Mesodermal cell (in vitro differentiated cells): ENCODE results near the gene ELMO1.

Experiments
- H3K27ac ChIP-seq: 2 replicates; pipeline ENCODE4 v1.7.0; 2013; ENCODE audit warnings: mild to moderate bottlenecking, low read depth, low read length, moderate library complexity; ENCODE audit not compliant: severe bottlenecking
- H3K36me3 ChIP-seq: 2 replicates; pipeline ENCODE4 v1.7.1; 2013; ENCODE audit warnings: mild to moderate bottlenecking, low read length, moderate library complexity; ENCODE audit not compliant: control insufficient read depth, insufficient read depth
- H3K4me1 ChIP-seq: one replicate; pipeline ENCODE4 v1.7.1; 2013; ENCODE audit warnings: mild to moderate bottlenecking, low read length; ENCODE audit not compliant: insufficient read depth, control insufficient read depth, poor library complexity, severe bottlenecking
- H3K4me3 ChIP-seq: 2 replicates; pipeline ENCODE4 v1.7.0; 2013; ENCODE audit warnings: low read length, control low read depth, mild to moderate bottlenecking; ENCODE audit not compliant: insufficient read depth, poor library complexity, severe bottlenecking; ENCODE audit errors: extremely low read depth
- H3K9me3 ChIP-seq: 2 replicates; pipeline ENCODE4 v1.7.1; 2013; ENCODE audit warnings: mild to moderate bottlenecking, low read length, moderate library complexity; ENCODE audit not compliant: control insufficient read depth
- WGBS, 2 experiments: methylation state at CpG; one replicate each; pipeline ENCODE4 v1.1.5; 2013; ENCODE audit warnings: missing lambda C conversion rate in 2 of 2; ENCODE audit not compliant: insufficient coverage in 2 of 2; 5-methylcytosine and 5-hydroxymethylcytosine counted together

The ELMO1 gene

DNA sequence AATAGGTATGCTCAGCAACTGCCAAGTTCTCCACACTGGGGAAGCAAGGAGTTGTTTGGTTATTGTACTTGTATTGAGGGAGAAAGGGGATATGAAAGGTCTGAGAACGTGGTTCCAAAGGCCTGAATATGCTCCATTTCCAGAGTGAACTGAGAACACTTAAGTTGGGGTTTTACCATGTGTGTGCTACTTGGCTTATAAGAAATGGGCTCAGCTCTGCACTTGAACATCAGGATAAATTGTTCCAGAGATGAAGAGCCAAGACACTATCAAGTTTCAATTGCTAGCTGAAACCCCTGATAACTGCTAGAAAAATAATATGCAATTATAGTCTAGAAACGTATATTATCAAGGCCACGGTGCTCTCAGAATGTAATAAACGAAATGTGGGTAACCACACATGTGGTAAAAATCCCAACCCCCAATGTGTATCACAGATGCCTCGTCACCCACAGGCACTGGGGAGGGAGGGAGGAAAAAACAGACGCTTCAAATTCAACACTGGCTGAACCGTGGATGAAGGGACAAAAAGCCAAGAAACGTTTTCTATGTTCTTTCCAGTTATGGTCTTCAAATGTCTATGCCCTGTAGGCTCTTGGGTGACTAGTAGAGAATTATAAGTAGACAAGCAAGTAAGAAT is 16.3 kb downstream of the ELMO1 start:
- 74% methylated on average over 5 to 8 of the region's 8 CpGs for WGBS, 2 experiments
- Histone ChIP-seq H3K4me1 (no peaks in the 10 kb centered on the region), H3K36me3 (no peaks in the 10 kb centered on the region), H3K9me3 (no peaks in the 10 kb centered on the region), H3K27ac (no peak overlapping the region), H3K4me3 (no peak overlapping the region)

DNA sequence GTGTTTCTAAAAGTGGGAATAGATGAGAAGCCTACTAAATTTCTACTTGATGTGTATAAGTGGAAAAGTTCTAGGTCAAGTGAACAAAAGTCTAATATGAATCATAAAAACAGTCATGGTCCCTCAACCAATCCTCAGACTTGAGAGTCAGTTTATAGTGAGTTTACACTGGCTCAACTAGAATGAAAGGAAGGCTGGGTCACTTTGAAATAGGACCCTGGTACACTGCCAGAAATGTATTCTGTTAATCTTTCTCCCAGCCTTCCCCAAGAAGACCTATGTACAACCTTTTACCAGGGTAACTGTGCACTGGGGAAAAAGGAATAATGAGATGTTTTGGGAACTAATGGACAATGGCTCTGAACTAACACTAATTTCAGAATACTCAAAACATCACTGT is 17.3 kb downstream of the ELMO1 start:
- no peaks in the 10 kb centered on the region for H3K9me3 ChIP-seq
- H3K4me3 ChIP-seq = no peak overlapping the region
- no peak overlapping the region for H3K27ac ChIP-seq
- no peaks in the 10 kb centered on the region for H3K36me3 ChIP-seq
- H3K4me1 ChIP-seq = no peaks in the 10 kb centered on the region

DNA sequence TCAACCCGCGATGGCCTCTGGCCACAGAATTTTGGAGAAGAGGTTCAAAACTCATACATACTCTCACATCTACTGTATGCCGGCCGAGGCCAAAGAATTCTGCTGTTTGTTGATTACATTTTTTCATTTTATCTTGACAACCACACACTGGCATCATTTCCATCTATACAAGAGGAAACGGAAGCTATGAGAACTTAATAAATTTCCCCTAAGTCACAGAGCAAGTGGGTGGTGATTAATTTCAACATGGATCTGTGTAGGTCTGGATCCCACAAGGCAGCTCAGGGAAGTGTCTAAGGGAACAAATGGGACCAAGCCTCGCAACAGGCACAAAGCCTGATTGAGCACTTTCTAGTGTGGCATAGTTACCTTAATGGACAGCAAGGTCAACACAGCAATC is 18.0 kb downstream of the ELMO1 start:
- Histone ChIP-seq H3K9me3 (no peaks in the 10 kb centered on the region), H3K4me1 (no peaks in the 10 kb centered on the region), H3K27ac (no peak overlapping the region), H3K4me3 (no peak overlapping the region), H3K36me3 (no peaks in the 10 kb centered on the region)
- WGBS, 2 experiments = 95 to 100% methylated on average over 2 to 5 of the region's 6 CpGs

DNA sequence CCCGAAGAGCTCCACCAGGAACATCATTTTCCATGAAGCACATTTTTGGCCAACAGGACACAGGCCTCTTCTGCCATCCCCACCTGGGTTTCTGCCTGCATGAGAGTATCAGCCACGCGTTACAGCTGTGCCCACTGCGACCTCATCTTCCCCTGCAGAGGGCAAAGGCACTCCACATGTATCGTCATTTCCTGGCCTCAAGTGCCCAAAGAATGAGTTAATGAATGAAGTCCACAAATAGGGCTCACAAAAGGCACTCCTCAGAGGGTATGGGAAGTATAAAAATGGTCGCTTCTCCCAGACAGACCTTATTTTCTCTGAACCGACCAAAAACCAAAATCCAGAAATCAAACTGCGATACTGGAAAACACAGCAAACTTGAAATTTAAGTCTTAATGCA is 18.5 kb downstream of the ELMO1 start:
- no peak overlapping the region for H3K4me3 ChIP-seq
- no peaks in the 10 kb centered on the region for H3K9me3 ChIP-seq
- H3K4me1 ChIP-seq = no peaks in the 10 kb centered on the region
- H3K36me3 ChIP-seq = no peaks in the 10 kb centered on the region
- no peak overlapping the region for H3K27ac ChIP-seq
- WGBS, 2 experiments = 91 to 99% methylated on average over 4 to 7 of the region's 8 CpGs

- Histone ChIP-seq H3K4me1 (no peaks in the 10 kb centered on the region), H3K4me3 (no peak overlapping the region), H3K9me3 (no peaks in the 10 kb centered on the region), H3K27ac (no peak overlapping the region), H3K36me3 (no peaks in the 10 kb centered on the region)
Observed at GRCh38 chr7:37429435-37429791, 19.3 kb downstream of the ELMO1 start.

DNA sequence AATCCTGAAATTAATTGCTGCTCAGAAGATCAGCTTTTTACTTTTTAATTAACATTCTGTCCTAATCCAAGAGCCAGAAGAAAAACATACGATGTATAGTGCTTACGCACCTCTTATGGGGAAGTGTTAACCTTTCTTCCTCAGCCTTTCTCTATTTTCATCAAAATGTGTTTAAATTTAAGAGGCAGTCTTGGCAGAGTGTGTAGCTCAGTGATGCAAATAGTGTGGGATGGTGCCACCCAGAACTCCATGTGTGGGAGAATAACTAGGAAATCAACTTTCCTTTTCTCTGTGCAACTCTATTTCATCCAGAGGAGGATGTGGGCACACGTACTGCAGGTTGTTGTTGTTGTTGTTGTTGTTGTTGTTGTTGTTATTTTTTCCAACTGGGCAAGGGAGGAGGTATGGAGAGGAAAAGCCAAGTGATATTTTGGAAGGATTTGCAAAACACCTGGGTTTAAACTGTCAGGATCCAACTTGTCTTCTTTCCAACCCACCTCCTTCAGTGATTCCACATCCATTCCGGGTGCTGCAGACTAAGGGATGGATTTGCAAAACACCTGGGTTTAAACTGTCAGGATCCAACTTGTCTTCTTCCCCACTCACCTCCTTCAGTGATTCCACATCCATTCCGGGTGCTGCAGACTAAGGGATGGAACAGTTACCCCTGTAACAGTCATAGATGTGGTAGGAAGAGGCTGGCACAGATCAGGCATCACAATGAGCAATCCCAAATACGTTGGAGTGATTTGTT is 19.8 kb downstream of the ELMO1 start:
- Histone ChIP-seq H3K27ac (no peak overlapping the region), H3K36me3 (no peaks in the 10 kb centered on the region), H3K4me3 (no peak overlapping the region), H3K9me3 (no peaks in the 10 kb centered on the region), H3K4me1 (no peaks in the 10 kb centered on the region)
- 100% methylated on average over 1 to 2 of the region's 6 CpGs for WGBS, 2 experiments

DNA sequence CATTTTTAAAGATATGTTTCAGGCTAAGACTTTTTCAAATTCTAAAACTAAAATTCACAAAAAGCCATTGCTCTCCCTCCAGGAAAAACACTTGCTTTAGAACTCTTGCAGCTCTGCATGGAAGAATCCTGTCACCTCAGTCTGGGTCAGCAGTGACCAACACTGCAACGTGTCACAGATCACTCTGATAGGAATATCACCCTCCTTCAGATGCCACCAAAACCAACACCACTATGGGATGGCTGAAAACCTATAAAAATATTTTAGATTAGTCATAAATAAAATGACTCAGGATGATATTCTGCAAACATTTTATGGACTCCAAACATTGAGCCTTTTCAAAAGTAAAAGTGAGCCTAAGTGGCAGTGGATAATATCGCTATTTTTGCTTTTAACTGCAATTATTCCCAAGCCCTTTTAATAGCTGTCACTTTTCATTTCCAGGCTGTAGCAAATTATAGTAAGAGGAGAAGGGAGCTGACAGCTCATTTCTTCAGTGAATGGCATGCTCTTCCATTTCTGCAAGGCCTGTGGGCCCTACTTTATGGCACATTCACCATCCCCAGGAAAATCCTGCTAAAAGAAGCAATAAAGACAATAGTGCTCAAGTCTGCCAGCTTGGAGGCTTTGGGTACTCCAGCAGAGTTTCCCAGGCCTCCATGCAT is 21.3 kb downstream of the ELMO1 start:
- Histone ChIP-seq H3K27ac (no peak overlapping the region), H3K36me3 (no peaks in the 10 kb centered on the region), H3K4me3 (no peak overlapping the region), H3K9me3 (no peaks in the 10 kb centered on the region), H3K4me1 (no peaks in the 10 kb centered on the region)
- WGBS, 2 experiments = 80% methylated on average over 1 of the region's 2 CpGs; no CpG with 5 or more reads in 1 of the 2 experiments

DNA sequence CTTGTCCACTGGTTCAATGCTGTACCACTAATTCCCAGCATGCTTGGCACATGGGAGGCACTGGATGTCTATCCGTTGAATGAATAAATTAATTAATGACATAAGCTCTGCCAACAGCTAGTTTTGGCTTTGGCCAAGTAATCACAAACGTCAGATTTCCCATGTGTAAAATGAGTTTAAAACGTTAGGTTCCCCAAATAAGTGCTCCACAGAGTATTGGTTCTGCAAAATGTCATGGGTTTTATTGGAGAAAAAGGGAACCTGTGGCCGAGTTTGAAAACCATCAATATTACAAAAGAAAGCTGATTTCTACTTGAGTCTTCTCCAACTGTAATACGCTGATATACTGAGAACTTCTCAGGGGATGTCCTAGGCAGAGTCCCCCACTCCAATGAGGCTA is 23.2 kb downstream of the ELMO1 start:
- Histone ChIP-seq H3K4me1 (no peaks in the 10 kb centered on the region), H3K27ac (no peak overlapping the region), H3K36me3 (no peaks in the 10 kb centered on the region), H3K4me3 (no peak overlapping the region), H3K9me3 (no peaks in the 10 kb centered on the region)
- WGBS, 2 experiments = 92 to 100% methylated on average over 1 to 2 of the region's 5 CpGs

DNA sequence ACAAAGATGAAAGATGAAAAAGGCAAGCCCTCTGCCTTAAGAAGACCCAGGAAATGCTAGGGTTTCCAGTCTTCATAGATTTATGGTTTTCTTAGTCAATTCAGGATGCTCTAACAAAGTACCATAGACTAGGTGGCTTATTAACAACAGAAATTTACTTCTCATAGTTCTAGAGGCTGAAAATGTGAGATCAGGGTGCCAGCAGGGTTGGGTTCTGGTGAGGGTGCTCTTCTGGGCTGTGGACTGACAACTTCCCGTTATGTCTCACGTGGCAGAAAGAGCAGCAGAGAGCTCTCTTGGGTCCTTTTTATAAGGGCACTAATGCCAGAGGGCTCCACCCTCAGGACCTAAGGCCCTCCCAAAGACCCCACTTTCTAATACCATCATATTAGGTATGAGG is 23.7 kb downstream of the ELMO1 start:
- Histone ChIP-seq H3K9me3 (no peaks in the 10 kb centered on the region), H3K36me3 (no peaks in the 10 kb centered on the region), H3K4me1 (no peaks in the 10 kb centered on the region), H3K4me3 (no peak overlapping the region), H3K27ac (no peak overlapping the region)
- WGBS, 2 experiments = 80% methylated on average over 1 of the region's 2 CpGs; no CpG with 5 or more reads in 1 of the 2 experiments

GRCh38 chr7:37424521-37424920 is 24.1 kb downstream of the ELMO1 start:
- no peaks in the 10 kb centered on the region for H3K4me1 ChIP-seq
- no peak overlapping the region for H3K27ac ChIP-seq
- WGBS, 2 experiments = no CpG with 5 or more reads among the region's 1 CpG
- no peaks in the 10 kb centered on the region for H3K36me3 ChIP-seq
- H3K9me3 ChIP-seq = no peaks in the 10 kb centered on the region
- H3K4me3 ChIP-seq = no peak overlapping the region

DNA sequence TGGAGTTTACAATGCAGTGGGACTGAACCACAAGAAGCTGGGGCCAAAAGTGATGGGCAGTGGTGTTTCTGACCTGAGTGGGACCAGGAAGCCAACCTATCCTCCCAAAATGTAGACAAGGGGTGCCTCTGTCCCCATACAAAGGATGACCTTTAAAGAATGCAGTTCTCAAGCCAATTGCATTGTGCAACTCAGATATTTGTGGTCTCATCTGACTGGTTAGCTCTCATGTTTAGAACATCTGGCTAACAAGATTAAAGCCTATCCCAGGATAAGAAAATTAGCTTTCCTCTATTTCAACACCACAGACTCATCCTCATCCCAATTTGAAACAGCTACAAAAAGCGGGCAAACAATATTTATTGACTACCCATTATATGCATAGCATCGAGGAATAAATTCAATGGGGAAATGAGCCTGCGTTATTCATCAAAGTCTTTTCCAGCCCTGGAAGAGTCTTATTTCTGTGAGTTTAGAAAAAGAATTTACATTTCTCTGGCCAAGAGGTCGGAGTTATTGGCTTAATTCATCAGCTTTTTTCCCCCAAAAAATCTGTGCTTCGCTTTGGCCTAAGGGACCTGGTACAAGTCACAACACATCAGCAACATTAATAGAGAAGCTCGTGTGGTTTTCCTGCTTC is 26.7 kb downstream of the ELMO1 start:
- Histone ChIP-seq H3K36me3 (no peaks in the 10 kb centered on the region), H3K27ac (no peak overlapping the region), H3K4me3 (no peak overlapping the region), H3K4me1 (no peaks in the 10 kb centered on the region), H3K9me3 (no peaks in the 10 kb centered on the region)
- WGBS, 2 experiments = 93% methylated on average over 3 of the region's 6 CpGs
